A673 (cell line): ENCODE measurements around the gene HRH1.

Source experiments
- EZH2 ChIP-seq: fragments of 200-600 bp; sonication (generic); IDR thresholded peaks from 2 replicates; pipeline ENCODE4 v1.6.1; 2017; ENCODE audit warnings: borderline replicate concordance, low read depth, mild to moderate bottlenecking, mixed read lengths, antibody characterized with exemption, low read length; ENCODE audit not compliant: poor library complexity, severe bottlenecking
- TF ChIP-seq, protein P1 (sequence below): fragments of 300-800, 200-600 bp; sonication (generic); conservative IDR thresholded peaks from 2 replicates; pipeline ENCODE4 v1.5.1; 2017; ENCODE audit warnings: low read depth, mild to moderate bottlenecking, antibody characterized with exemption, low read length, moderate library complexity, mixed read lengths

DNA sequence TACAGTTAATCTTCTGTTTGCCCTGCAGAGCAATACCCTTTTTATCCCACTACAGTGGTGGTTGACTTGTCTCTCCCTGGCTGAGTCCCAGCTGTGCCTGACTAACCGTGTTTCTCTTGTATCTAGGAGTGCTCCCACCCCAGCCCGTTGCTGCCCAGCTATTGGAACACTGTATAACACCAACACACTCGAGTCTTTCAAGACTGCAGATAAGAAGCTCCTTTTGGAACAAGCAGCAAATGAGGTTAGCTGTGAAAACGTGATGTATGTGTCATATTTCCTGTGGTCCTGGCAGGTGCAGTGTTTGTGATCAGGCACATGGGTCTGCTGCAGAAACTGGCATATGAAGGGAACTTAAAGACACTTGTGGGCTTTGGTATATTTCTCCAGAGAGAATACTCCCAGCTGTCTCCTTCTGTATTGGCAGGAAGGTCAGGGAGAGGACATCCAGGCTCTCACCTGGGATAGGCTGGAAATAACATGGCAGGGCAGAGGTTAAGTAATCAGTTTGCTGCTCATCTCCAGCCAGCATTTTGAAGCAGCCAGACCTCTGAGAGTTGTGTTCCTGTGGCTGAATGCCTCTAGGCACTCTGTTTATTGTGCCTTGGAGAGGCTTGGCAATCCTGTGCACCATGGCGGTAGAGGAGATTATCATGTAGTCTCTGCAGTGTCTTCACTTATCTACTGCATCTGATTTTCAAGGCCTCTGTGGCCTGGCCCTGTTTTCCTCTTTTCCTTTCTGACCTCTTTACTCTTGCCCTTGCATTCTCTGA lies 152.7 kb downstream of the HRH1 start:
- TF ChIP-seq, protein P1, sequence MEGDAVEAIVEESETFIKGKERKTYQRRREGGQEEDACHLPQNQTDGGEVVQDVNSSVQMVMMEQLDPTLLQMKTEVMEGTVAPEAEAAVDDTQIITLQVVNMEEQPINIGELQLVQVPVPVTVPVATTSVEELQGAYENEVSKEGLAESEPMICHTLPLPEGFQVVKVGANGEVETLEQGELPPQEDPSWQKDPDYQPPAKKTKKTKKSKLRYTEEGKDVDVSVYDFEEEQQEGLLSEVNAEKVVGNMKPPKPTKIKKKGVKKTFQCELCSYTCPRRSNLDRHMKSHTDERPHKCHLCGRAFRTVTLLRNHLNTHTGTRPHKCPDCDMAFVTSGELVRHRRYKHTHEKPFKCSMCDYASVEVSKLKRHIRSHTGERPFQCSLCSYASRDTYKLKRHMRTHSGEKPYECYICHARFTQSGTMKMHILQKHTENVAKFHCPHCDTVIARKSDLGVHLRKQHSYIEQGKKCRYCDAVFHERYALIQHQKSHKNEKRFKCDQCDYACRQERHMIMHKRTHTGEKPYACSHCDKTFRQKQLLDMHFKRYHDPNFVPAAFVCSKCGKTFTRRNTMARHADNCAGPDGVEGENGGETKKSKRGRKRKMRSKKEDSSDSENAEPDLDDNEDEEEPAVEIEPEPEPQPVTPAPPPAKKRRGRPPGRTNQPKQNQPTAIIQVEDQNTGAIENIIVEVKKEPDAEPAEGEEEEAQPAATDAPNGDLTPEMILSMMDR, result no peak
- no peak for TF ChIP-seq EZH2
